Neural progenitor cell (in vitro differentiated cells): Measurements from ENCODE around the gene MYCN. TPM values are rescaled to one million over a fixed set of nuclear protein-coding genes. Genes with fewer than 3 reads are reported as not detected.

Experiments
- DNase-seq: peaks from one replicate; pipeline ENCODE4 v3.0.0-alpha.2; 2016; ENCODE audit warnings: low spot score
- H2AFZ ChIP-seq: fragments of 200-600 bp; sonication (generic); replicated peaks from 2 replicates; pipeline ENCODE4 v1.6.1; 2016; ENCODE audit warnings: antibody characterized with exemption
- H3F3A ChIP-seq: fragments of 200-600 bp; sonication (generic); 2 replicates; pipeline ENCODE4 v1.6.1; 2016; ENCODE audit warnings: antibody characterized with exemption, low read depth
- H3K27ac ChIP-seq: fragments of 200-600 bp; sonication (generic); 2 replicates; pipeline ENCODE4 v1.5.1; 2016; ENCODE audit warnings: mild to moderate bottlenecking
- H3K27me3 ChIP-seq: fragments of 200-600 bp; sonication (generic); 2 replicates; pipeline ENCODE4 v1.6.1; 2016; ENCODE audit warnings: mild to moderate bottlenecking, moderate library complexity
- H3K36me3 ChIP-seq: fragments of 200-600 bp; sonication (generic); 2 replicates; pipeline ENCODE4 v1.5.1; 2016
- H3K4me1 ChIP-seq: fragments of 200-600 bp; sonication (generic); 2 replicates; pipeline ENCODE4 v1.6.1; 2016; ENCODE audit warnings: mixed run types
- H3K4me2 ChIP-seq: fragments of 200-600 bp; sonication (generic); 2 replicates; pipeline ENCODE4 v1.6.1; 2016
- H3K4me3 ChIP-seq: fragments of 200-600 bp; sonication (generic); 2 replicates; pipeline ENCODE4 v1.5.1; 2016
- H3K79me2 ChIP-seq: fragments of 200-600 bp; sonication (generic); 2 replicates; pipeline ENCODE4 v1.6.1; 2016; ENCODE audit warnings: low read depth
- H3K9ac ChIP-seq: fragments of 200-600 bp; sonication (generic); 2 replicates; pipeline ENCODE4 v1.6.1; 2016
- H3K9me3 ChIP-seq: fragments of 200-600 bp; sonication (generic); 2 replicates; pipeline ENCODE4 v1.5.1; 2016; ENCODE audit warnings: low read depth
- H4K20me1 ChIP-seq: fragments of 200-600 bp; sonication (generic); 2 replicates; pipeline ENCODE4 v1.6.1; 2016; ENCODE audit warnings: low read depth
- H3K27ac Mint-ChIP-seq: 3 replicates; pipeline ENCODE4 v1.8.0; 2021; ENCODE audit warnings: mixed read lengths
- H3K27me3 Mint-ChIP-seq: 2 replicates; pipeline ENCODE4 v1.8.0; 2022; ENCODE audit warnings: low read depth, mild to moderate bottlenecking, inconsistent platforms, moderate library complexity, mixed read lengths; ENCODE audit not compliant: insufficient read depth
- H3K36me3 Mint-ChIP-seq: 3 replicates; pipeline ENCODE4 v1.8.0; 2021; ENCODE audit warnings: mixed read lengths
- H3K4me1 Mint-ChIP-seq: 3 replicates; pipeline ENCODE4 v1.8.0; 2021; ENCODE audit warnings: mixed read lengths
- H3K4me3 Mint-ChIP-seq: 3 replicates; pipeline ENCODE4 v1.8.0; 2021; ENCODE audit warnings: mild to moderate bottlenecking, moderate library complexity, mixed read lengths
- H3K9me3 Mint-ChIP-seq: 3 replicates; pipeline ENCODE4 v1.8.0; 2020; ENCODE audit warnings: mixed read lengths
- EZH2 ChIP-seq: fragments of 200-600 bp; sonication (generic); IDR thresholded peaks from 2 replicates; pipeline ENCODE4 v1.6.1; 2017; ENCODE audit warnings: antibody characterized with exemption, mild to moderate bottlenecking, moderate library complexity
- EZH2phosphoT487 ChIP-seq: fragments of 200-600 bp; sonication (generic); IDR thresholded peaks from 2 replicates; pipeline ENCODE4 v1.6.1; 2017; ENCODE audit warnings: antibody characterized with exemption
- total RNA-seq: library from RNA; depleted of rRNA; stranded (reverse); fragments of >200 nt; gene quantifications from 2 replicates; pipeline ENCODE4 v1.2.3, GENCODE V29; 2015; ENCODE audit warnings: low replicate concordance
- TF ChIP-seq, protein P1 (sequence below): fragments of 200-600 bp; sonication (generic); IDR thresholded peaks from 2 replicates; pipeline ENCODE4 v1.5.1; 2017; ENCODE audit warnings: antibody characterized with exemption, mild to moderate bottlenecking

Gene MYCN
- total RNA-seq, 1 donor from 2014 or later: 24.7 TPM

DNA sequence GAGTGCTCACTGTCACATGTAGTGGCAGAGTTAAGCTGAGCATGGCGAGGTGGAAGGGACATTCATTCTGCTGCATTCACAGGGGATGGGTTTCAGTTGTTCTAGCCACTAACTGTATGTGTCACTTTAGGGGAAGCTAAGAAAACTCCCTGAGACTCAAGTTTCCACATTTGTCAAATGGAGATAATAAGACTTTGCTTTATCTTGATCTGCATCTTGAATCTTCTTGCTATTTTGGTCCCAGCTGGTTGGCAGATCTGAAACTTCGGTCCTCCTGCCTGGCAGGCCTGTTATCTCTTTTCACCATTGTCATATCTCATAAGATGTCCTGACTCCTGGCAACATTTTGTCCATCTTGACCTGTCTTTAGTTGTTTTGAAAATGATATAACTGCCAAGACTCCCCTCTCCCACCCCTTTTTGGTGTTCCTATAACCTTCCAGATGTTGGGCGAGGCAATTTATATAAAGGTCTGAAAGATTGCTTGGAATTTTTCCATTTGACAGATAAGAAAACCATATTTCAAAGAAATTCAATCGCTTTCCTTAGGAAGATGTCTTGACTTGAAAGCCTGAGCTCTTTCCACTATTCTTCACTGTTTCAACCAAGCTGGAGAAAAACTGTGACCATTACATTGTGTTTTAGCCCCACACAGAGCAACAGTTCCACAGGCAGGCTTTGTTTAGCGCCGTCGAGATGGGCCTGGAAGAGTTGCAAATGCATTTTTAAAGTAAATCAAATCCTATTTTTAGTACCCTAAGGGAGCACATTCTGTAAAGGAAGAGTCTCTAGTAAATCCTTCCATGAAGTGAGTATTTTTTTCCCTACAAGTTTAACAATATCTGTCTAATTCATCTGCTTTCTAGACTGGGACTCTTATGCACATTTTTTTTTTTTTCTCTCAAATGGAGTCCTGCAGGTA lies 33.4 kb downstream of the MYCN start:
- no peak overlapping the region for H3K9ac ChIP-seq
- peaks cover 11% of the 10 kb centered on the region for H3K4me1 ChIP-seq
- H3F3A ChIP-seq: peaks cover 3% of the 10 kb centered on the region
- peaks cover 52% of the 10 kb centered on the region for H3K4me1 Mint-ChIP-seq
- no peaks in the 10 kb centered on the region for H4K20me1 ChIP-seq
- no peaks in the 10 kb centered on the region for H3K79me2 ChIP-seq
- no peaks in the 10 kb centered on the region for H3K36me3 Mint-ChIP-seq
- no peak overlapping the region for H3K27ac ChIP-seq
- no peaks in the 10 kb centered on the region for H3K9me3 Mint-ChIP-seq
- H2AFZ ChIP-seq: no peak overlapping the region
- H3K4me3 Mint-ChIP-seq: no peak overlapping the region
- H3K27me3 ChIP-seq: peaks cover 8% of the 10 kb centered on the region
- H3K27ac Mint-ChIP-seq: peak overlapping the region; percentile 48
- DNase-seq: no peak
- H3K4me3 ChIP-seq: no peak overlapping the region
- H3K9me3 ChIP-seq: no peaks in the 10 kb centered on the region
- H3K4me2 ChIP-seq: no peak overlapping the region
- no peaks in the 10 kb centered on the region for H3K36me3 ChIP-seq
- TF ChIP-seq EZH2 (no peak), EZH2phosphoT487 (no peak)
- TF ChIP-seq, protein P1, sequence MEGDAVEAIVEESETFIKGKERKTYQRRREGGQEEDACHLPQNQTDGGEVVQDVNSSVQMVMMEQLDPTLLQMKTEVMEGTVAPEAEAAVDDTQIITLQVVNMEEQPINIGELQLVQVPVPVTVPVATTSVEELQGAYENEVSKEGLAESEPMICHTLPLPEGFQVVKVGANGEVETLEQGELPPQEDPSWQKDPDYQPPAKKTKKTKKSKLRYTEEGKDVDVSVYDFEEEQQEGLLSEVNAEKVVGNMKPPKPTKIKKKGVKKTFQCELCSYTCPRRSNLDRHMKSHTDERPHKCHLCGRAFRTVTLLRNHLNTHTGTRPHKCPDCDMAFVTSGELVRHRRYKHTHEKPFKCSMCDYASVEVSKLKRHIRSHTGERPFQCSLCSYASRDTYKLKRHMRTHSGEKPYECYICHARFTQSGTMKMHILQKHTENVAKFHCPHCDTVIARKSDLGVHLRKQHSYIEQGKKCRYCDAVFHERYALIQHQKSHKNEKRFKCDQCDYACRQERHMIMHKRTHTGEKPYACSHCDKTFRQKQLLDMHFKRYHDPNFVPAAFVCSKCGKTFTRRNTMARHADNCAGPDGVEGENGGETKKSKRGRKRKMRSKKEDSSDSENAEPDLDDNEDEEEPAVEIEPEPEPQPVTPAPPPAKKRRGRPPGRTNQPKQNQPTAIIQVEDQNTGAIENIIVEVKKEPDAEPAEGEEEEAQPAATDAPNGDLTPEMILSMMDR: no peak
- peaks cover 12% of the 10 kb centered on the region for H3K27me3 Mint-ChIP-seq

DNA sequence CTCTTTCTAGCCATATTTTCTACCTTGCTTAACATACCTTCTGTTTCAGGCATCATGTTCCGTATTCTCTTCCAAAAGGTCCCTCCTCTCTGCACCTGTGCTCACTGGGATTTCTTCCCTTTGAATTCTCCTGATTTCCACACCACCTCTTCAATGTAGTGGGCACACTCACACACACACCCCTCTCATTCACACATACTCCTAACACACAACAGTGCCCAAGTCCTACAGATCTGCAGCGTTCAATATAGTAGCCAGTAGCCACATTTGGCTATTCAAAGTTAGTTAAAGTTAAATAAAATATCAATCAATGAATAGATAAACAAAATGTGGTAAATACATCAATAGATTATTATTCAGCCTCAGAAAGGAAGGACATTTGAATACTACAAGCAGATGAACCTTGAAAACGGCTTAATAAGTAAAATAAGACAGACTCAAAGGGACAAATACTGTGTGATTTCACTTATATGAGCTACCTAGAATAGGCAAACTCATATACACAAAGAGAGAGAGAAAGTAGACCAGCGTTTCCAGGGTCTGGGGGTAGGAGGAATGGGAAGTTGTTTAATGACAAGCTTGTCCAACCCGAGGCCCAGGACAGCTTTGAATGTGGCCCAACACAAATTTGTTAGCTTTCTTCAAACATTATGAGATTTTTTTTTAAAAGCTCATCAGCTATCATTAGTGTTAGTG lies 34.4 kb downstream of the MYCN start:
- Mint-ChIP-seq H3K4me3 (no peak overlapping the region), H3K36me3 (no peaks in the 10 kb centered on the region)
- no peak overlapping the region for H3K4me2 ChIP-seq

GRCh38 chr2:15975261-15975600 lies 34.9 kb downstream of the MYCN start:
- H3K4me1 Mint-ChIP-seq: peaks cover 60% of the 10 kb centered on the region
- H4K20me1 ChIP-seq: no peaks in the 10 kb centered on the region
- H3K79me2 ChIP-seq: no peaks in the 10 kb centered on the region
- H3K27me3 ChIP-seq: no peaks in the 10 kb centered on the region
- peaks cover 2% of the 10 kb centered on the region for H3K9me3 Mint-ChIP-seq
- no peak overlapping the region for H3K4me2 ChIP-seq
- peaks cover 11% of the 10 kb centered on the region for H3K4me1 ChIP-seq
- H3K27ac ChIP-seq: no peak overlapping the region
- no peak overlapping the region for H3K9ac ChIP-seq
- H3K36me3 Mint-ChIP-seq: no peaks in the 10 kb centered on the region
- H3K4me3 Mint-ChIP-seq: no peak overlapping the region
- H3K4me3 ChIP-seq: no peak overlapping the region
- H3F3A ChIP-seq: peaks cover 17% of the 10 kb centered on the region
- no peaks in the 10 kb centered on the region for H3K36me3 ChIP-seq
- H2AFZ ChIP-seq: no peak overlapping the region
- TF ChIP-seq EZH2phosphoT487: no peak
- no peak overlapping the region for H3K27ac Mint-ChIP-seq
- peaks cover 18% of the 10 kb centered on the region for H3K27me3 Mint-ChIP-seq
- no peaks in the 10 kb centered on the region for H3K9me3 ChIP-seq
- DNase-seq: no peak

More for the DNA sequence above, 34.4 kb downstream of the MYCN start:
- TF ChIP-seq, protein P1: no peak
- TF ChIP-seq EZH2: no peak
- no peak for TF ChIP-seq EZH2phosphoT487
- Histone ChIP-seq H3K9ac (no peak overlapping the region), H3K9me3 (no peaks in the 10 kb centered on the region), H2AFZ (no peak overlapping the region), H3K4me1 (peaks cover 11% of the 10 kb centered on the region), H3K4me3 (no peak overlapping the region), H3K27me3 (no peaks in the 10 kb centered on the region), H3K27ac (no peak overlapping the region), H4K20me1 (no peaks in the 10 kb centered on the region), H3K36me3 (no peaks in the 10 kb centered on the region), H3F3A (peaks cover 12% of the 10 kb centered on the region), H3K79me2 (no peaks in the 10 kb centered on the region)
- Mint-ChIP-seq H3K9me3 (no peaks in the 10 kb centered on the region), H3K4me1 (peaks cover 55% of the 10 kb centered on the region), H3K27me3 (peaks cover 14% of the 10 kb centered on the region), H3K27ac (no peak overlapping the region)
- DNase-seq: no peak
